HepG2 (cell line): ENCODE measurements around the gene TENT5A. TPM values are rescaled to one million over a fixed set of nuclear protein-coding genes. Genes with fewer than 3 reads are reported as not detected.

Source experiments
- BCLAF1 ChIP-seq: fragments of 450-650 bp; IDR thresholded peaks from 2 replicates; pipeline ENCODE4 v1.6.1; 2017; ENCODE audit warnings: mild to moderate bottlenecking
- CBX1 ChIP-seq: IDR thresholded peaks from one replicate; pipeline ENCODE4 v1.6.1; 2016; ENCODE audit warnings: antibody characterized with exemption, low read depth
- EP300 ChIP-seq, 3 experiments: sonication (generic) in 1 of 3; formaldehyde crosslinking in 1 of 3; IDR thresholded peaks; 2 replicates each; pipeline versions ENCODE4 v1.5.1 to v1.6.1; 2011 to 2020; ENCODE audit warnings: low read depth in 2 of 3, low read length in 2 of 3, borderline replicate concordance in 1 of 3, improper control_type of control experiment in 1 of 3, mild to moderate bottlenecking in 1 of 3, missing genetic modification reagents in 1 of 3, moderate library complexity in 1 of 3
- ESRRA ChIP-seq: sonication (generic); formaldehyde crosslinking; IDR thresholded peaks from 2 replicates; pipeline ENCODE4 v1.5.1; 2020; ENCODE audit warnings: mild to moderate bottlenecking, low read depth, missing genetic modification reagents
- FOXA3 ChIP-seq: IDR thresholded peaks from 2 replicates; pipeline ENCODE4 v1.6.1; 2016; ENCODE audit warnings: missing genetic modification reagents, missing compliant biosample characterization
- GATA4 ChIP-seq: sonication (generic); IDR thresholded peaks from 2 replicates; pipeline ENCODE4 v1.6.1; 2016; ENCODE audit warnings: antibody characterized with exemption, low read depth, borderline replicate concordance
- MLX ChIP-seq: IDR thresholded peaks from 2 replicates; pipeline ENCODE4 v1.6.1; 2016
- MTF2 ChIP-seq: sonication (generic); formaldehyde crosslinking; IDR thresholded peaks from 2 replicates; pipeline ENCODE4 v1.5.0; 2020; ENCODE audit warnings: missing genetic modification reagents, borderline replicate concordance
- SAP130 ChIP-seq: IDR thresholded peaks from 2 replicates; pipeline ENCODE4 v1.6.1; 2016; ENCODE audit warnings: low read depth
- SCMH1 ChIP-seq: sonication (generic); formaldehyde crosslinking; IDR thresholded peaks from 2 replicates; pipeline ENCODE4 v1.9.0; 2021; ENCODE audit warnings: missing genetic modification reagents, mild to moderate bottlenecking, borderline replicate concordance
- SNRNP70 ChIP-seq: fragments of 200-400 bp; formaldehyde crosslinking; IDR thresholded peaks from 2 replicates; pipeline ENCODE4 v1.6.1; 2017; ENCODE audit warnings: mild to moderate bottlenecking, low read depth, low read length, moderate library complexity
- SRF ChIP-seq: IDR thresholded peaks from 2 replicates; pipeline ENCODE4 v1.6.1; 2011; ENCODE audit warnings: mild to moderate bottlenecking, low read depth, low read length, moderate library complexity
- TEAD3 ChIP-seq: optimal IDR thresholded peaks from 2 replicates; pipeline ENCODE3; 2016; ENCODE audit warnings: borderline replicate concordance
- ZBED4 ChIP-seq: sonication (generic); formaldehyde crosslinking; IDR thresholded peaks from 2 replicates; pipeline ENCODE4 v1.4.0; 2020; ENCODE audit warnings: missing genetic modification reagents, borderline replicate concordance
- ZFP36L1 ChIP-seq: sonication (generic); formaldehyde crosslinking; IDR thresholded peaks from 2 replicates; pipeline ENCODE4 v1.8.0; 2022; ENCODE audit warnings: mild to moderate bottlenecking, missing genetic modification reagents, moderate library complexity
- ZIK1 ChIP-seq: sonication (generic); formaldehyde crosslinking; IDR thresholded peaks from 2 replicates; pipeline ENCODE4 v1.5.0; 2020; ENCODE audit warnings: mild to moderate bottlenecking, low read depth, missing genetic modification reagents, borderline replicate concordance
- ZNF17 ChIP-seq: sonication (generic); formaldehyde crosslinking; IDR thresholded peaks from 2 replicates; pipeline ENCODE4 v1.5.0; 2020; ENCODE audit warnings: mild to moderate bottlenecking, missing genetic modification reagents
- ZNF180 ChIP-seq: sonication (generic); formaldehyde crosslinking; IDR thresholded peaks from 2 replicates; pipeline ENCODE4 v1.4.0; 2020; ENCODE audit warnings: low read depth, missing genetic modification reagents, borderline replicate concordance
- ZNF331 ChIP-seq: sonication (generic); formaldehyde crosslinking; IDR thresholded peaks from 2 replicates; pipeline ENCODE4 v1.4.0; 2020; ENCODE audit warnings: missing genetic modification reagents
- ZNF530 ChIP-seq: sonication (generic); formaldehyde crosslinking; IDR thresholded peaks from 2 replicates; pipeline ENCODE4 v1.5.0; 2020; ENCODE audit warnings: low read depth, mild to moderate bottlenecking, missing genetic modification reagents
- ZNF570 ChIP-seq: sonication (generic); formaldehyde crosslinking; IDR thresholded peaks from 2 replicates; pipeline ENCODE4 v1.4.0; 2020; ENCODE audit warnings: mild to moderate bottlenecking, missing genetic modification reagents, borderline replicate concordance
- ZNF772 ChIP-seq: sonication (generic); formaldehyde crosslinking; IDR thresholded peaks from 2 replicates; pipeline ENCODE4 v1.5.0; 2020; ENCODE audit warnings: mild to moderate bottlenecking, missing genetic modification reagents
- ZNF883 ChIP-seq: sonication (generic); formaldehyde crosslinking; IDR thresholded peaks from 2 replicates; pipeline ENCODE4 v1.5.1; 2020; ENCODE audit warnings: mild to moderate bottlenecking, missing genetic modification reagents; ENCODE audit errors: not compliant biosample characterization
- ZSCAN21 ChIP-seq: sonication (generic); formaldehyde crosslinking; IDR thresholded peaks from 2 replicates; pipeline ENCODE4 v1.8.0; 2022; ENCODE audit warnings: mild to moderate bottlenecking, missing genetic modification reagents, moderate library complexity, borderline replicate concordance
- polyA plus RNA-seq, 8 experiments: library from polyadenylated mRNA; depleted of rRNA in 3 of 8; stranded (reverse) in 7 of 8; unstranded in 1 of 8; fragments of >200 nt; fragmentation: Illumina TruSeq in 4 of 8; extraction: Trizol in 4 of 8; gene quantifications; 2 replicates each; pipeline versions ENCODE4 v1.2.1 to v1.2.3, GENCODE V29; 2011 to 2016; ENCODE audit warnings: low read depth in 4 of 8, missing spikeins in 1 of 8, mixed read lengths in 1 of 8; ENCODE audit not compliant: insufficient read depth in 1 of 8
- total RNA-seq, 5 experiments: library from RNA; depleted of rRNA; stranded (reverse); fragments of >200 nt; fragmentation: Illumina TruSeq; extraction: Trizol; gene quantifications; 2 replicates each; pipeline ENCODE4 v1.2.3, GENCODE V29; 2016; ENCODE audit warnings: low read depth in 1 of 5

The TENT5A gene
- total and polyA plus RNA-seq, 2 of the 13 experiments (the other 11 are each of a cell fraction or from before 2014, with no cell fraction given) = 8.0 to 13.8 TPM

GRCh38 chr6:81774542-81774941, 22.1 kb upstream of the TENT5A start (continued):
- TF ChIP-seq ZBED4 (CRISPR knock-in tag) = 0 out of 2 replicates have a peak, but pooled peaks have one; percentile 29
- TF ChIP-seq ZNF570 (CRISPR knock-in tag) = no peak
- no peak for TF ChIP-seq ZNF530 (CRISPR knock-in tag)
- no peak for TF ChIP-seq SNRNP70
- TF ChIP-seq SRF = peak; percentile 48; the same call in 1 of the 2 replicates
- TF ChIP-seq ZSCAN21 = no peak
- TF ChIP-seq ZNF331 (CRISPR knock-in tag) = no peak
- TF ChIP-seq MLX = no peak
- no peak for TF ChIP-seq ZNF883 (CRISPR knock-in tag)
- TF ChIP-seq SAP130 = peak; percentile 62
- no peak for TF ChIP-seq MTF2 (CRISPR knock-in tag)
- TF ChIP-seq FOXA3 (CRISPR knock-in tag) = peak; percentile 66; the same call in 1 of the 2 replicates
- no peak for TF ChIP-seq CBX1
- no peak for TF ChIP-seq GATA4
- TF ChIP-seq ZNF772 (CRISPR knock-in tag) = no peak
- peak in 1 of 2 experiments; percentile 65; a peak in 2 of 4 replicates for TF ChIP-seq EP300 (IDR thresholded peaks at IDR 0.05; ENCODE audit: low read depth in 2 of 2, low read length in 2 of 2)
- no peak for TF ChIP-seq EP300 (CRISPR knock-in tag; IDR thresholded peaks at IDR 0.05; ENCODE audit: borderline replicate concordance)
- no peak for TF ChIP-seq ZIK1 (CRISPR knock-in tag)
- no peak for TF ChIP-seq SCMH1 (CRISPR knock-in tag)
- no peak for TF ChIP-seq TEAD3
- no peak for TF ChIP-seq BCLAF1
- no peak for TF ChIP-seq ZNF180 (CRISPR knock-in tag)
- no peak for TF ChIP-seq ESRRA
- no peak for TF ChIP-seq ZFP36L1 (CRISPR knock-in tag)
- no peak for TF ChIP-seq ZNF17 (CRISPR knock-in tag)
